GM21529 (cell line): ENCODE results near the gene LRP10.
A peak's percentile ranks its signal among the peaks of the same experiment; 100 is the strongest.
"Not testable (repeated sequence)": the region's sequence is repeated elsewhere in the genome, so short reads cannot be mapped to it uniquely, and the experiment has no call there.

Experiments
- ATAC-seq: cut with Tn5 transposase; IDR thresholded peaks from one replicate; pipeline ENCODE4 v1.9.1; 2021; ENCODE audit not compliant: unreplicated experiment

Gene LRP10

DNA sequence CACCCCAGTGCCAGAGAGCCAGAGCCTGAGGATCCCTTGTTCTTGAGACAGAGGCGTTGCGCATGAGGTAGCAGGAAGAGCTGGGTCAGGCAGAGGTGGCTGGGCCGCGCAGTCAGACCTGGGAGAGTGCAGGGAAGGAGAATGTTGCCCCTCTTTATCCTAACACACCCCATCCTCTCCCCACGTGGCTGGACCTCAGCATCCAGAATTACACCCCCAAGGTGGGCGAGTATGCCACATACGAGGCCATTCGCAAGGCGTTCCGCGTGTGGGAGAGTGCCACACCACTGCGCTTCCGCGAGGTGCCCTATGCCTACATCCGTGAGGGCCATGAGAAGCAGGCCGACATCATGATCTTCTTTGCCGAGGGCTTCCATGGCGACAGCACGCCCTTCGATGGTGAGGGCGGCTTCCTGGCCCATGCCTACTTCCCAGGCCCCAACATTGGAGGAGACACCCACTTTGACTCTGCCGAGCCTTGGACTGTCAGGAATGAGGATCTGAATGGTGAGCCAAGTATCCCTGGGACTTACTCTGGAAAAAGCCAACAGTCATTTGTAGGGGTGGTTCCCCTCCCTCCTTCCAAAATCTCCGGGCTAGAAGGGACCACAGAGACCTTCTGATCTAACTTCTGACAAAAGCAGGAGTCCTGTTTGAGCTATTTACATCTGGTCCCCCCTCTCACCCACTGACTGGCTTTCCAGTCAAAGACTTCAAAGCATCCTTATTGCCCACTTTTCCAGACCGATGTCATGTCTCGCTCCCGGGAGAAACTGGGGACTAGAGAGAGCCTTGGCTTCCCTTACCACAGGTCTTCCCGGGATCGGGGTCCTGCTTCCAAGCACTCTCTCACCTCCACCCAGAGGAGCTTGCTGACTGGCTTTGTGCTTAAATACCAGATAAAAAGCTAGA, 29.1 kb upstream of the LRP10 start:
- no peak for ATAC-seq

DNA sequence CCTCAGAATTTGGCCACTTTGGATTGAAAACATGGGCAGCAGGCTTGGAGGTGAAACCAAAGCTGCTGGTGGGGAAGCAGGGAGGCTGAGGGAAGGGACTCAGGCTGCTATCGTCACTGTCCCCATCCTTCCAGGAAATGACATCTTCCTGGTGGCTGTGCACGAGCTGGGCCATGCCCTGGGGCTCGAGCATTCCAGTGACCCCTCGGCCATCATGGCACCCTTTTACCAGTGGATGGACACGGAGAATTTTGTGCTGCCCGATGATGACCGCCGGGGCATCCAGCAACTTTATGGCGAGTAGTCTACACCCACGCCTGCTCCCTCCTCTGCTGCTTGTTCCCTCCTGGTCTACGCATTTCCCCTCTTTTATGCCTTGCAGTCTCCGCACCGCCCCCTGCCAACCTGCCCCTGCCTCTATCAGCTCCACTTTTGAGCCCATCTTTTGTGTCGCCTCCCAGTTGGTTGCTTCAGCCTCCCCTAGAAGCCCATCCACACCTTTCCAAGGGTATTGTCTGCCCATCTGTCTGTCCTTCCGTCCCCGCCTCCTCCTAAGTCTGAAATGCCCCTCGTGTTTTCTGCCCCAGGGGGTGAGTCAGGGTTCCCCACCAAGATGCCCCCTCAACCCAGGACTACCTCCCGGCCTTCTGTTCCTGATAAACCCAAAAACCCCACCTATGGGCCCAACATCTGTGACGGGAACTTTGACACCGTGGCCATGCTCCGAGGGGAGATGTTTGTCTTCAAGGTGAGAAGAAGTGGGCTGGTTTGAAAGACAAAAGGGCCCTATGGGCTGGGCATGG, 28.2 kb upstream of the LRP10 start:
- ATAC-seq, result no peak

DNA sequence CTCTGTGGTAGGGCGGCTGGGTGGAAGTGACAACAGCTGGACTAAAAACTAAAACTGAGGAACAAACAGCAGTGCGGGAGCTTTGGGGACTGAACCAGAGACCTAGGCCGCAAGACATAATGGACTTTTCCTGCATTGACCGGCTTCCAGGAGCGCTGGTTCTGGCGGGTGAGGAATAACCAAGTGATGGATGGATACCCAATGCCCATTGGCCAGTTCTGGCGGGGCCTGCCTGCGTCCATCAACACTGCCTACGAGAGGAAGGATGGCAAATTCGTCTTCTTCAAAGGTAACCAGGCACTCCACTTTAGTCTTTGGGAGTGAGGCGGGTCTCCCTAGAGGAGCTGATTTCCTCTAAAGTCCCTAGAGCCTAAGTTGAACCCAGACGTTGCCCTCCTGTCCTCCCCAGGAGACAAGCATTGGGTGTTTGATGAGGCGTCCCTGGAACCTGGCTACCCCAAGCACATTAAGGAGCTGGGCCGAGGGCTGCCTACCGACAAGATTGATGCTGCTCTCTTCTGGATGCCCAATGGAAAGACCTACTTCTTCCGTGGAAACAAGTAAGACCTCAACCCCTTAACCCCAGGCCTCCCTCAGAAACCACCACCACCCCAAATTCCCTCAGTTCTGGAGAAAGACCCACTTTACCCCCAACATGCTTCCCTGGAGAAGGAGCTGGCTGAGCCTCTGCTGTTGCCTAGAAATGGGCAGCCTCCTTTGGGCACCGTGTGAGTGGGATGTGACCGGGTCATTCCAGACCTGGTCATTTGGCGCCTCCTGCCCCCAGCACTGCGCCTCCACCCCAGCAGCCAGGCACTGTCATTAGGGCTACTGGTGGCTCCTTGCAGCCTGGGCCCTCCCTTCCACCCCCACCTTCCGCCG, 27.1 kb upstream of the LRP10 start:
- no peak for ATAC-seq

DNA sequence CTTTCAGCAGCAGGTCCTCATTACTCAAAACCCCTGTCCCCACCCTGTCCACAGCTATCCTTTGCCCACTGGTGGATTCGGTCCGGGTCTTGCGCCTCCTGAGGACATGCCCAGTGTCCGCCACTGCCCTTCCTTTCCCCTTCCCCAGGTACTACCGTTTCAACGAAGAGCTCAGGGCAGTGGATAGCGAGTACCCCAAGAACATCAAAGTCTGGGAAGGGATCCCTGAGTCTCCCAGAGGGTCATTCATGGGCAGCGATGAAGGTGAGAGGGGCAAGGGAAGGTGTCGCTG, 26.5 kb upstream of the LRP10 start:
- ATAC-seq, result no peak

DNA sequence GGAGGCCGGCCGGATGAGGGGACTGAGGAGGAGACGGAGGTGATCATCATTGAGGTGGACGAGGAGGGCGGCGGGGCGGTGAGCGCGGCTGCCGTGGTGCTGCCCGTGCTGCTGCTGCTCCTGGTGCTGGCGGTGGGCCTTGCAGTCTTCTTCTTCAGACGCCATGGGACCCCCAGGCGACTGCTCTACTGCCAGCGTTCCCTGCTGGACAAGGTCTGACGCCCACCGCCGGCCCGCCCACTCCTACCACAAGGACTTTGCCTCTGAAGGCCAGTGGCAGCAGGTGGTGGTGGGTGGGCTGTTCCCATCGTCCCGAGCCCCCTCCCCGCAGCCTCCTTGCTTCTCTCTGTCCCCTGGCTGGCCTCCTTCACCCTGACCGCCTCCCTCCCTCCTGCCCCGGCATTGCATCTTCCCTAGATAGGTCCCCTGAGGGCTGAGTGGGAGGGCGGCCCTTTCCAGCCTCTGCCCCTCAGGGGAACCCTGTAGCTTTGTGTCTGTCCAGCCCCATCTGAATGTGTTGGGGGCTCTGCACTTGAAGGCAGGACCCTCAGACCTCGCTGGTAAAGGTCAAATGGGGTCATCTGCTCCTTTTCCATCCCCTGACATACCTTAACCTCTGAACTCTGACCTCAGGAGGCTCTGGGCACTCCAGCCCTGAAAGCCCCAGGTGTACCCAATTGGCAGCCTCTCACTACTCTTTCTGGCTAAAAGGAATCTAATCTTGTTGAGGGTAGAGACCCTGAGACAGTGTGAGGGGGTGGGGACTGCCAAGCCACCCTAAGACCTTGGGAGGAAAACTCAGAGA, 25.5 kb upstream of the LRP10 start:
- ATAC-seq, result no peak

DNA sequence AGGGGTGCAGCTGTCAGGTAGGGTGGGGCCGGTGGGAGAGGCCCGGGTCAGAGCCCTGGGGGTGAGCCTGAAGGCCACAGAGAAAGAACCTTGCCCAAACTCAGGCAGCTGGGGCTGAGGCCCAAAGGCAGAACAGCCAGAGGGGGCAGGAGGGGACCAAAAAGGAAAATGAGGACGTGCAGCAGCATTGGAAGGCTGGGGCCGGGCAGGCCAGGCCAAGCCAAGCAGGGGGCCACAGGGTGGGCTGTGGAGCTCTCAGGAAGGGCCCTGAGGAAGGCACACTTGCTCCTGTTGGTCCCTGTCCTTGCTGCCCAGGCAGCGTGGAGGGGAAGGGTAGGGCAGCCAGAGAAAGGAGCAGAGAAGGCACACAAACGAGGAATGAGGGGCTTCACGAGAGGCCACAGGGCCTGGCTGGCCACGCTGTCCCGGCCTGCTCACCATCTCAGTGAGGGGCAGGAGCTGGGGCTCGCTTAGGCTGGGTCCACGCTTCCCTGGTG, 24.7 kb upstream of the LRP10 start:
- no peak for ATAC-seq

DNA sequence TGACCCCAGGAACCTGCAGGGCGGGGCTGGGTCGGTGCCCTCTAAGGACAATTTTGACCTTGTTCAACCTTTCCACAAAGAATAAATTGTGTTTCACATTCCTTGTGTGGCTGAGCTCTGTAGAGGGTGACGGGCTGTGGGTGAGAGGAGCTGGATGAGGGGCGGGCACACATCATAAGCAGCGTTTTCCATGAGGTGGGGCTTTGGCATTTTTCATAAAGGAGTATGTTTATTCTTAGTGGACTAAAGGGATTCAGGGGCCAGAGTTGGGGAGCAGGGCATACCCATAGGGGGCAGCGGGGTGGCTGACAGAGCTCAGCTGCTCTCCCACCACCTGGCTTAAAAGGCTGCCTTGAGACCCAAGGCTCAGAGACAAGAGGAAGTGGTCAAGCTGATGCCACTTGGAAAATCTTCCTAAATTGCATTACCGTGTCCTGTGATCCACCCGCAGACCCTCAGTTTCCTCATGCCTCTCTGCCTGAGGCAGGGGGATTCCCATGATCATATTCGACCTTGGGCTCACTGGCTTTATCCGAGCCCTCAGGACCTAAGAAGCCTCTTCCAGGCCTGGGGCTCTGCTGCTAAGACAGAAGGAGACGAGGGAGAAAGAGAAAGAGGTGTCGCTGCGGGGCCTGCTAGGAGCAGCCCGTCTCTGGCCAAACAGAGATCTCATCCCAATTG, 23.7 kb upstream of the LRP10 start:
- ATAC-seq, result no peak

DNA sequence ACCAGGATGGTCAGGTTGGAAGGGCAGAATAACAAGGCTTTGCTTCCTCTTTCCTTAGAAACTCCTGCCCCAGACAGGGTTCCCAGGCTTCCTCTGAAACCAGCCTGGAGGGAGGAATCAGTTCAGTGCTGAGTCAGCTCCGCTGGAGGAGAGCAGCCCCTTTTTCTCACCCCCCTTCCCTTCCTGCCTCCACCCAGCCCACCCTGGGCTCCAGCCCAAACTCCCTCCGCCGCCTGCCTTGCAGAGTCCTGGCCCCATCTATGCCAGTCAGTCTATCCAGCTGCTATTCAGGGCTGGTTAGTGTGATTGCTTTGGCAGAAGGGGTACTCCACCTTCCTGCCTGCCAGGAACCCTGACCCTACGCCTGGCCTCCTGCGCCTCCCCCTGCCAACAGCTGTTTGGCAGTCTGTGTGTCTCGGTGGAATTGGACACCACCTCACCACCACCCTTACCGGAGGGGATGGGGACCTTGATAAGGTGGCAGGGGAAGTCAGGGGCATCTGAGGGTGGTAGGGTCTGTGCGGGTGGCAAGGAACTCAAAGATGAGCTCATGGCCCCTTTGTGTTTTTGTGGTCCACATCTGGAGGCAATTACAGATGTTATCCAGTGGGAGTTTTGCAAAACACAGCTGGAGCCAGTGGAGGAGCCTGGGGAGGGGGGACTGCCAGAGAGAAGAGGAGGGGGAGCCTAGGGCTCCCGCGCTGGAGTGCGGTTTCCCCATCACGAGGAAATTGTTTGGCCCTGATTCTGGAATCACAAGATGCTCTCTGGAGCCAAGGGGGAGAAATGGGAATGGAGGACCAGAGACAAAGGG, 23.0 kb upstream of the LRP10 start:
- ATAC-seq, result no peak

DNA sequence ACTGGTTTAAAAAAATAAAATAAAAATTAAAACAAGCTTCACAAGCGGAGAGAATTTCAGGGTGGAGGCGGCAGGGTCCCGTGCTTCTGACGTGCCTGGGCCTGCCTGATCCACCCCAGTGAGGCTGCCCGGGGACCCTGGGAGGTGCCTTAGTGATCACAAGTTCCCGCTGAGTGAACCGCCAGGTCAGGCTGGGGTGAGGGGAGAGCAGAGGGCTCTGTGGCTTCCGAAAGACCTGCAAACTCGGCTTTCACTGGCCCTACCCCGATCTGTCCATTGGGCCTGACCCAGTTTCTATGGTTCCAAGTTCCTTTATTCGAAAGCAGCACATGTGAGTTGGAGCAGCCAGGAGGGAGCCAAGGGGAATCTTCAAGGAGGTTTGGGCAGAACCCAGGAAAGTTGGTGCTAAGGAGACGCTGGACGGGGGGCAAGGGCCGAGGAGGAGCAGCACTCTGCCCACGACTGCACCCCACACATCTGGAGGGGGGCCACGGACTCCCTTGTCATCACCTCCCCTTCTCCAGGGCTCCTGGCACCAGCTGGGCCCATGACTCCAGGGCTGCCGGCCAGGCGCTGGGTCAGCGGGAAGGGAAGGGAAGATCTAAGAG, 22.2 kb upstream of the LRP10 start:
- no peak for ATAC-seq

DNA sequence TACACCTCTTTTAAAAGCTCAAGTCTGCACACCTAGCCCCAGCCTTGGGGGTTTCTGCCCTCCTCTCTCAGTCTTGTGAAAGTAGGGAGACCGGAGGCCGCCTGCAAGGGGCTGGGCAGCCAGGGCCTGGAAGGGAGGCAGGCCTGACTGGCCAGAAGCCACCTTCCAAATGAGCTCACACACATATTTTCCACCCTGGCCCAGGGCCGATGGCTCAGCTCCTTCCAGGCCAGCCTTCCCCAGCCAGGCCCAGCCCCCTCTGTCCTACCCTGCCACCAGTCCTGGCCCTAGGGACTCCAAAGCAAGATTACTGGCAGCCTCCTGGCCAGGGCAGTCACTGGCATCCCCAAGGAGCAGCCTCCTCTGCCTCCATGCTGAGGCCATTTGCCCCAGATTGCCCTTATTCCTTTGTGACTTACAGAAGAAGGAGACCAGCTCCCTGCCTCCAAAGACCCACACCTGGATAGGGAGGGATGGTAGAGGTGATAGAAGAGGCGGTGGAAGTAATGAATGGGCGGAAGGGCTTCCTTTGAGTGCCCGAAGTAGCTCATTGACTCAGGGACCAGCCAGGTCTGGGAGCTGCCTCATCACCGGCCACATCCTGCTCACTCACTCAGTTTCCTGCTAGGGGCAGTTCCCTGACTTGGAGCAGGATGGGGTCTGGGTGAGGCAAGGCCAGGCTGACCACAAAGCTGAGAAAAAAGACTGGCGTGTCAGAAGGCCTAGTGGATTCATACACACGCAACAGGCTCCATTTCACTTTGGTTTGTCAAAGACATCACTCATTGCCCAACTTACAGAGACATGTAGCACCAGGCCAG, 20.4 kb upstream of the LRP10 start:
- ATAC-seq, result no peak

DNA sequence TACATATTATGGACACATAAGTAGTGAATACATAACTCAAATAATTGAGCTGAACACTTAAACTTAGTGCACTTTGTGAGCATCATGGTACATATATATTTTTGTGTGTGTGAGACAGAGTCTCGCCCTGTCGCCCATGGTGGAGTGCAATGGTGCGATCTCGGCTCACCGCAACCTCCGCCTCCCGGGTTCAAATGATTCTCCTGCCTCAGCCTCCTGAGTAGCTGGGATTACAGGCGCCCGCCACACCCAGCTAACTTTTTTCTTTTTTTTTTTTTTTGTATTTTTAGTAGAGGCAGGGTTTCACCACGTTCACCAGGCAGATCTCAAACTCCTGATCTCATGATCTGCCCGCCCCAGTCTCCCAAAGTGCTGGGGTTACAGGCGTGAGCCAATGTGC, 19.4 kb upstream of the LRP10 start:
- not testable (repeated sequence) for ATAC-seq

DNA sequence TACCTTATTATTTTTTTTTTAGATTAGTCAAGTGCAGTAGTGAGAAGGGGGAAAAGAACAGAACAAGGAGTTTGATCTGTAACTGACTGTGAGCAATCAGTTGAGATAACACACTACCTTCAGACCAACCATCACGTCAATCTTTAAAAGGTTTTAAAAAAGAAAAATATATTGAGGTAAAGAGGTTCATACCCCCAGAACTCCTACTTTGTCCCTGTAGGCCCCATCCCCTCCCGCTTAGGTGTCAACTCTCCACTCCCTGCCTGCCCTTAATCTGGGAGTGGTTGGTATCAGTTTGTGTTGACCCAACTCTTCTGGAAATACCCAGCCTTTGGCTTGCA, 19.0 kb upstream of the LRP10 start:
- no peak for ATAC-seq

DNA sequence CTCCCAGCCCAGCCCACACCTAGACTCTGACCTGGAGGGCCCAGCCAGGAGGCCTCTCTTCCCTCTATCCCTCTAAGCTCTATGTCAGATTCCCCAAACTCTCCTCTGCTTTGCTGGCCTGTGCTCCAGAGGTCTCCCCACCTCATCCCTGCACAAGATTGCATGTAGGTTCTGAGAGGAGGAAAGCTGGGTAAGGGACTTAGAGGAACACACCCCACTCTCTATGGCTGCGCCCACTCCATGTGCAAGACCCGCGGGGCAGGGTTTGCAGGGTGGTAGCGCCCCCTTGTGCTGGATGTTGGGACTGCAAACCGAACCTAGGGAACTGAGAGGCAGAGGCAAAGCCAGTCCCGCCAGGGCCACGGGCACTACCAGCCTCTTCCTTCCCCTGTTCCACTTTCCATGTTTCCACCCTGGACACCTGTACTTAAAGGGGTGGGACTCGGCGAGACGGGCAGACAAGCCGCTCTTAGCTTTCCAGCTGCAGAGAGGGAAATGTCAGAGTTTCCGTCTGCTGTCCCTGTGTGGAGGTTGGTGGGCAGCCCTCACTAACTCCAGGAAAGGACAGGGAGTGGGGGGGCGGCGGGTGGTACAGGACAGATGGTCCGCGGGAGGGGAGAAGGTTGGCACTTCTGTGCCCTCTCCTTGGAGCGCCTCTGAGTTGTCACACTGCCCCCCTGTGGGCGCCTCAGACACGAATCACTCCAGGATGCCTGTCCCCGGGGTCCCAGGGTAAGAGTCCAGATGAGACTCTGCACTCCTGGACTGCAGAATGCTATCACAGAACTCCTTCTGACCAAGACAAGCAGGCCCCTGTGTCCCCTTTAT, 18.4 kb upstream of the LRP10 start:
- ATAC-seq, result peak; percentile 82

DNA sequence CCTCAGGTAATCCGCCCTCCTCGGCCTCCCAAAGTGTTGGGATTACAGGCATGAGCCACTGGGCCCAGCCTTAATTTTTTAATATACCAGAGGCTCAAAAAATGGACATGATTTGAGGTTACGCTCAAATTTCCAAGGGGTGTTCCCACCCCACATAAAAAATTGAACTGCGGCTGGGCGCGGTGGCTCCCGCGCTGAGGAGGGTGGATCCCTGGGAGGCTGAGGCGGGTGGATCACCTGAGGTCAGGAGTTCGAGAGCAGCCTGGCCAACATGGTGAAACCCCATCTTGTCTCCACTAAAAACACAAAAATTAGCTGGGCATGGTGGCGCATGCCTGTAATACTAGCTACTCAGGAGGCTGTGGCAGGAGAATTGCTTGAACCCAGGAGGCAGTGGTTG, 17.2 kb upstream of the LRP10 start:
- not testable (repeated sequence) for ATAC-seq

DNA sequence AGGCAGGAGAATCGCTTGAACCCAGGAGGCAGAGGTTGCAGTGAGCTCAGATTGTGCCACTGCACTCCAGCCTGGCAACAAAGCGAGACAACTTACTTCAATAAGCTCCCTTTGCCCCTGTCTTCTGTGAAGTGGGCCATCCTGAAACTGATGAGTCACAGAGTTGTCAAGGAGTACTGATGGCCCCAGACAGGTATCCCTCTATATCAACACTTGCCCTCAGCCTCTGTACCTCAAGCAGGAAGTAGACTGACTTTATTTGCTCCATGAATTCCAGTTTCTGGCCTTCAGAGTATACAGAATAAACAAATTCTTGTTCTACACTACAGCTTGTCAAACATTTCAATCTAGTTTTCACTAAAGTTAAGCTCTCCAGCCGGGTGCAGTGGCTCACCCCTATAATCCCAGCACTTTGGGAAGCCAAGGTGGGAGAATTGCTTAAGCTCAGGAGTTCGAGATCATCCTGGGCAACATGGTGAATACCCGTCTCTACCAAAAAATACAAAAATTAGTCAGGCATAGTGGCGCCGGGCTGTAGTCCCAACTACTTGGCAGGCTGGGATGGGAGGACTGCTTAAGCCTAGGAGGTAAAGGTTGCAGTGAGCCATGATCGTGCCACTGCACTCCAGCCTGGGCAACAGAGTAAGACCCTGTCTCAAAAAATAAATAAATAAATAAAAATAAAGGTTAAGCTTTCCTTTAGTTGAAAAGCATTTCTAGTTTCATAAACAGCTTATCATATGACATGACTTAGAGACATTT, 16.4 kb upstream of the LRP10 start:
- ATAC-seq, result no peak

DNA sequence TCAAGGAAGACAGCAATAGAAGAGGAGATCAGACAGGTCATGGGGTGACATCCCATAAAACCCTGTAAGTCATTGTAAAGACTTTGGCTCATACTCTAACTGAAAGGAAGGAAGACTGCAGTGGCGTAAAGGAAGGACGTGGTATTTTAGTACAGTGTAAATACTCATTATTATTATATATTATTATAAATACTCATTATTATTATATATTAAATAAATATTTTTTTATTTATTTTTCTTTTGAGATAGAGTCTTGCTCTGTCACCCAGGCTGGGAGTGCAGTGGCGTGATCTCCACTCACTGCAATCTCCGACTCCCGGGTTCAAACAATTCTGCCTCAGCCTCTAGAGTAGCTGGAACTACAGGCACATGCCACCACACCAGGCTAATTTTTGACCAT, 15.1 kb upstream of the LRP10 start:
- no peak for ATAC-seq
